Prostate gland (tissue), 2 donors: ENCODE measurements around the gene INPP4B.

Experiments
- POLR2A ChIP-seq: fragments of 450-650 bp; IDR thresholded peaks from one replicate; pipeline ENCODE4 v1.6.1; 2016; ENCODE audit warnings: antibody characterized with exemption, mild to moderate bottlenecking
- POLR2AphosphoS5 ChIP-seq: sonication (generic); formaldehyde crosslinking; IDR thresholded peaks from one replicate; pipeline ENCODE4 v1.6.1; 2017; ENCODE audit warnings: antibody characterized with exemption
- TF ChIP-seq, protein P1 (sequence below), 4 experiments: fragments of 200-600 bp in 2 of 4; fragments of 450-650 bp in 2 of 4; sonication (generic) in 2 of 4; IDR thresholded peaks; 1 replicate in 3 of 4; 2 replicates in 1 of 4; pipeline ENCODE4 v1.5.1; 2016 to 2019; ENCODE audit warnings: antibody characterized with exemption in 4 of 4, mild to moderate bottlenecking in 2 of 4, moderate library complexity in 2 of 4

- TF ChIP-seq, protein P1, sequence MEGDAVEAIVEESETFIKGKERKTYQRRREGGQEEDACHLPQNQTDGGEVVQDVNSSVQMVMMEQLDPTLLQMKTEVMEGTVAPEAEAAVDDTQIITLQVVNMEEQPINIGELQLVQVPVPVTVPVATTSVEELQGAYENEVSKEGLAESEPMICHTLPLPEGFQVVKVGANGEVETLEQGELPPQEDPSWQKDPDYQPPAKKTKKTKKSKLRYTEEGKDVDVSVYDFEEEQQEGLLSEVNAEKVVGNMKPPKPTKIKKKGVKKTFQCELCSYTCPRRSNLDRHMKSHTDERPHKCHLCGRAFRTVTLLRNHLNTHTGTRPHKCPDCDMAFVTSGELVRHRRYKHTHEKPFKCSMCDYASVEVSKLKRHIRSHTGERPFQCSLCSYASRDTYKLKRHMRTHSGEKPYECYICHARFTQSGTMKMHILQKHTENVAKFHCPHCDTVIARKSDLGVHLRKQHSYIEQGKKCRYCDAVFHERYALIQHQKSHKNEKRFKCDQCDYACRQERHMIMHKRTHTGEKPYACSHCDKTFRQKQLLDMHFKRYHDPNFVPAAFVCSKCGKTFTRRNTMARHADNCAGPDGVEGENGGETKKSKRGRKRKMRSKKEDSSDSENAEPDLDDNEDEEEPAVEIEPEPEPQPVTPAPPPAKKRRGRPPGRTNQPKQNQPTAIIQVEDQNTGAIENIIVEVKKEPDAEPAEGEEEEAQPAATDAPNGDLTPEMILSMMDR (IDR thresholded peaks at IDR 0.05): no peak
- TF ChIP-seq POLR2AphosphoS5: no peak
- TF ChIP-seq POLR2A: no peak
Measured at GRCh38 chr4:142687547-142688275, 158.4 kb downstream of the INPP4B start.
